Activated CD4-positive, alpha-beta T cell treated with anti-CD3 and anti-CD28 coated beads, Interleukin-10, Interleukin-2, amounts not matched to agents 100 ng/mL and 50 ng/mL, durations not matched to agents 16 hours and 8 hours (primary cell): ENCODE results near the gene CD93.

Experiments used
- DNase-seq: peaks from one replicate; pipeline ENCODE4 v3.0.0-alpha.2; 2020

The CD93 gene

GRCh38 chr20:23052904-23053303 is 33.2 kb downstream of the CD93 start:
- DNase-seq = no peak

- DNase-seq = peak; percentile 74
These were observed 35.1 kb downstream of the CD93 start for GRCh38 chr20:23050847-23051627.

GRCh38 chr20:23050076-23050838 is 35.9 kb downstream of the CD93 start:
- DNase-seq = no peak

GRCh38 chr20:23049201-23050075 is 36.7 kb downstream of the CD93 start, which contains the start of gene THBD:
THBD (minus strand) TSS chr20:23049672; CDS start chr20:23049504, 168 bp downstream.
- peak; percentile 39 for DNase-seq

GRCh38 chr20:23048283-23049200 is 37.6 kb downstream of the CD93 start:
- peak; percentile 67 for DNase-seq

- DNase-seq = peak; percentile 31
These were observed 38.3 kb downstream of the CD93 start for GRCh38 chr20:23047738-23048214.

- DNase-seq = no peak
These were observed 39.0 kb downstream of the CD93 start for GRCh38 chr20:23047001-23047737.

GRCh38 chr20:23046431-23046830 is 39.7 kb downstream of the CD93 start:
- no peak for DNase-seq

GRCh38 chr20:23043376-23043775 is 42.7 kb downstream of the CD93 start:
- DNase-seq = no peak

- DNase-seq = no peak
These were observed 43.9 kb downstream of the CD93 start for GRCh38 chr20:23042270-23042669.

- no peak for DNase-seq
These were observed 46.1 kb downstream of the CD93 start for GRCh38 chr20:23039885-23040508.

- no peak for DNase-seq
These were observed 46.8 kb downstream of the CD93 start for GRCh38 chr20:23039136-23039875.

- no peak for DNase-seq
These were observed 49.1 kb downstream of the CD93 start for GRCh38 chr20:23037017-23037481.

- DNase-seq = no peak
These were observed 49.8 kb downstream of the CD93 start for GRCh38 chr20:23036371-23036770.

- DNase-seq = no peak
These were observed 50.4 kb downstream of the CD93 start for GRCh38 chr20:23035731-23036130.

GRCh38 chr20:23034721-23035671 is 51.1 kb downstream of the CD93 start, which contains the start of gene SSTR4:
SSTR4 (plus strand) TSS chr20:23035312; CDS start chr20:23035484, 172 bp downstream.
- DNase-seq = no peak

- DNase-seq = no peak
These were observed 52.2 kb downstream of the CD93 start for GRCh38 chr20:23033918-23034317.

GRCh38 chr20:23032750-23033078 is 53.4 kb downstream of the CD93 start:
- DNase-seq = no peak
